NCI-H2029 (cell line): ENCODE data around the gene EPB41L3.
"Not testable (repeated sequence)": the region's sequence is repeated elsewhere in the genome, so short reads cannot be mapped to it uniquely, and the experiment has no call there.

Experiments used
- DNase-seq: peaks from one replicate; lab custom pipeline; 2025; lab: John Stamatoyannopoulos, UW

EPB41L3 gene

DNA sequence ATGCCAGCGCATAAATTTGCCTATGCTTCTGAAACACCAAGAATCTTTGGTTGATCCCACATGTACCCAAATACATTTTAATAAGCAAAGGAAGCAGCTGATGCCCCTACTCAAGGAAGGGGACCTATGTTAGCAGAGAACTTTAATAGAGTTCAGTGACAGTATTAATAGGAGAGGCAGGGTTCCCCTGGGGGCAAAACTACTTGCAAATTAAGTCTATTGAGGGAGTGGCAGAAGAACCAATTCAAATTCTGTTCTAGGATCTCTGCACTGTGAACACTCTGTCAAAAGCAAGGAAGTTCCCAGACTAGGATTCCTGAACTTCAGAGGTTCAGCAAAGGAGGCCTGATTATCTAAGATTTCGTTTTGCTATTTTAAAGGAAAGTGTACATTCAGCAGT, 47.5 kb downstream of the EPB41L3 start:
- no peak for DNase-seq

GRCh38 chr18:5490753-5491480, 52.9 kb downstream of the EPB41L3 start:
- DNase-seq: no peak

DNA sequence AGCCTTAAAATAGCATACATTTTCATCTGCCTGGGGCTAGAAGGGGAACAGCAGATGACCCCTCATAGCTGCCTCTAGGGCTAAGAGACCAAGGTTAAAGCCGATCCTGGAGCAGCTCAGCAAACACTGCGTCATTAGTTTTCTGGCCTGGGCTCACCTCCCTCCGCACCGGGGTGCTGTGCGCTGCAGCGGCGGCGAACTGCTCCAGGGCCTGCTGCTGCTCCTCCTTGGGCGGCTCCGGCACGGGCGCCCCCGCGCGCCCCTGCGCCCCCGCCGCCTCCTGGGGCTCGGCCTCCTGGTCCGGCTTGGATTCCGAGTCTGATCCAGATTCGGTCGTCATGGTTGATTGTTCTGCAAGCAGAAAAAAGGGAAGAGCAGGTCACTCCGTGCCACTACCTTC, 55.0 kb downstream of the EPB41L3 start:
- no peak for DNase-seq

- DNase-seq: not testable (repeated sequence)
Measured at GRCh38 chr18:5488044-5488443, 55.8 kb downstream of the EPB41L3 start.

- no peak for DNase-seq
Measured at GRCh38 chr18:5484526-5484925, 59.3 kb downstream of the EPB41L3 start.

GRCh38 chr18:5481621-5482020, 62.2 kb downstream of the EPB41L3 start:
- DNase-seq: no peak

DNA sequence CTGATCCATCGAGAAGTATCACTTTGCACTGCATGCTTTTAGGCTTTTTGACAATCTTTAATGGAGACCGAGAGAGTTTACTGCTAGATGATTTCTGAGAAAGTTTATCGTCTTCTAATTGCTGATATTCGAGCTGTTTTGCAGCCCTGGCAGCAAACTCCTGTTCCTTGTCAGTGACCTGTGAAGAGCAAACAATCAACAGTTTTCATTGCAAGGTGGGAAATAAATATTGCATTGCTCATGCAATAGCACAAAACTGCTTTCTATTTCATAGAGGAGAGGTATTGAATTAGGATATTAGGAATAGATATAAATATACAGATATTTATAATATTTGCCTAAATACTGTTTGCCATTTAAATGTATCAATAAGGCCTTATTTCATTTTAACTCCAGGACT, 65.5 kb downstream of the EPB41L3 start:
- no peak for DNase-seq

DNA sequence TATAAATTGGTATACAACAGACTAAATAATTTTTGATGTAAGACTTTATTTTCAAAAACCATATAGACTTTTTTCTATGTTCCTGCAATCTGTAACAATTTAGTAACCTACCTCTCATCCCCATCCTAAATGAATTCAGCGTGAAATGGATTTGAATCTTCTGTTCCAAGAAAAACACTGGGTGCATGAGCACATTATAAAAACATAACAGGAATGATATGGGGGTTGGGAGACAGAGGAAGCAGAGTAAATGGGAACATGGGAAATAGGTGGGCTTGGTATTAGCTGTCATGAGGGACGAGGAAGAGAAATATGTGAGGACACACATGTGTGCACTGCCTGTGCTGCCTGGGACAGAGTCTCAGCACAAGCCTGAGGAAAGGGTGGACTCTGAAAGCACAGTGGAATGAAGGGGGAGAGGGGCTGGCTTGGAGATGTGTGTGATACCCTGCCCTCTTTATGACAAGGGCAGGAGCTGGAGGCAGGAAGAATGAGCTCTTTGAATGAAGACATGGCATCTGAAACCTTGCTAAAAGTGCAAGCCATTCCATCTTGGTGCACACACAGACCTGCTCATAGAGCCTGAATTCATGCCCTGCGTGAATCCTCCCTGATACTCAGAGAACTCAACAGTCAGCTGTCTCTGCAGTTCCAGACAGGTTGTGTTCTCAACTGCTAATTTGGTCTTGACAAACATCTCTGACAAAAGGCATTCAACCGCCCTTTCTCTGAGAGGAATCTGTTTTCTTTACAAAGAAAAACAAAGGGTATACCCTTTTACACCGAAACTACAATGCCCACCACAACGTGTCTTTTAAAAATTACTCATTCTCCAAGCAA, 66.6 kb downstream of the EPB41L3 start:
- no peak for DNase-seq

- no peak for DNase-seq
Measured at GRCh38 chr18:5475267-5475666, 68.5 kb downstream of the EPB41L3 start.

DNA sequence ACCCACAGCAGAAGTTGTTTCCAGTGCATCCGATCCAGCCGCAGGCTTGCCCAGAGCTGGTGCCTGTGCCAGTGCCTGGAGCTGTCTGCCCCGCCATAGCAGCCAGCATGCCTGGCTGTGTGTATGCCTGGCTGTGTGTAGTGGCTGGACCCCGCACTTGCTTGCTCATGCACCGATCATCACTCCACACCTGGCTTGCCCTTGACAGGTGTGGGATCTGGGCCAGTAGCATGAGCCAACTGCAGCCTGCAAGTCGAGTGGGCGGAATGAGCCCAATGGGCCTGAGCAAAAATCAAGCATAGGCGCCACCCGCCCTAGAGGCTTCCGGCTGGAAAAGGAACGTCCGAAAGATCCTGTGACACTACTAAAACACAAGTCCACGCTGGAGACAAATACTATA, 74.5 kb downstream of the EPB41L3 start:
- peak; percentile 43 for DNase-seq

DNA sequence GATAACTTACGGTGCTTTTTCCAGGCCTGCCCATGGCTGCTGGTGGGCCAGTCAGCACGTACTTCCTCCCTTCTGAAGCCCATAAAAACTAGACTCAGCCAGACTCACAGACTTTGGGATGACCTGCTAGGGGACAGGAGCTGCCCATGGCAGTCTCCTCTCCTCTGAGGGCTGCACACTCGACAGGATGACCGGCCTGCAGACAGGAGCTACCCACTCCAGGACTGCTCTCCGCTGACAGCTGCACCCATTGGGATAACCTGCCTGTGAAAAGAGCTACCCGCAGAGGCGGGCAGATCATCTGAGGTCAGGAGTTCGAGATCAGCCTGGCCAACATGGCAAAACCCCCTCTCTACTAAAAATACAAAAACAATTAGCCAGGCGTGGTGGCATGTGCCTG, 75.4 kb downstream of the EPB41L3 start:
- DNase-seq: no peak

DNA sequence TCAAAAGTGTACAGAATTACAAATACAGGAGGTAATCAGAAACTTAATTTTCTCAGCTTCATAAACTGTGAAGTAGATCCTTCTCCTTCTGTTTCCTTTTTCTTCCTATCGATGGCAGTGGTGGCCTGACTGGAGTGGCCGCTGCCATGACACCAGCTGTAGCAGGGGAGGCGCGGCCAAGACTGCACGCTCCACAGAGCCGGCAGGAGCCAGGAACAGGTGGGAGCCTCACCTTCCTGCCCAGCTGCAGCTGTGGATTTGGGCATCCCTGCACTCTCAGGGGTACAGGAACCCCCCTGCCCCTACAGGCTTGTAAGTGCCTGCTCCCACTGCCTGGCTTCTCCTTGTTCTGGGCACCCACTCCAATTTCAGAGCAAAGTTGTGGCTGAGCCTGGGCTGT, 76.1 kb downstream of the EPB41L3 start:
- DNase-seq: peak; percentile 42

GRCh38 chr18:5466256-5466655, 77.5 kb downstream of the EPB41L3 start:
- DNase-seq: no peak

GRCh38 chr18:5464251-5464650, 79.5 kb downstream of the EPB41L3 start:
- no peak for DNase-seq

DNA sequence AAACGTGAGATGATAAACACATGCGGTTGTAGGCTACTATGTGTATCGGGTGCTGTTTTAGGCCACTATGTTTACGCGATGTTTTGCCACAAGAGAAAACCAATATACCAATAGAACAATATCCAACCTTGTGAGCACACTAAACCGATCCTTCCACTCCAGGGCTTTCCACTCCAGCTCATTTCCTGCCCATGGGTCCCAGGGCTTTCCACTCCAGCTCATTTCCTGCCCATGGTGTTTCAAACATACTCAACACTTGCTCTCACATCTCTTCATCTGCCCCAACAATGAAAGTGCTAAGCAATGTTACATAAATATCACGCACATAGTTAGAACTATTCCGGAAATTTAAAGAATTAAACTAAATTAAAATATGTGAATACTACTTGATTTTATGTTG, 80.0 kb downstream of the EPB41L3 start:
- no peak for DNase-seq

- peak; percentile 36 for DNase-seq
Measured at GRCh38 chr18:5463390-5463789, 80.4 kb downstream of the EPB41L3 start.

DNA sequence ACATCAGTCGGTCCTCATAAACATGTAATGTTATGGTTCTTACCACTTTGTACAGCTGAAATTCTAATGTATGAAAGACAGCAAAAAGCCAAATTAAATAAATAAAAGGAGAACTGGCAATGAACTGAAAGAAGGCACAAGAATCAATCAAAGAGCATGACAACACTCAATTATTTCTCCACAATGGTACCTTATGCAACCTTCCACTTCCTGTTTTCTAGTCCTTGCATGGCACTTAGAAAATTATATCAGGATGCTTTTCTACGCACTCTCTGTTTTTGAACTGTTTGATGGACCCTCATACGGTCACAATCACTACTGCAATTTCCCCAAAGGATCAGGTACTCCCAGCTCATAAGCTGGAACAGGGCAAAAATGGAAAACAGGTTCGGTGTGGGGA, 81.6 kb downstream of the EPB41L3 start:
- DNase-seq: no peak

DNA sequence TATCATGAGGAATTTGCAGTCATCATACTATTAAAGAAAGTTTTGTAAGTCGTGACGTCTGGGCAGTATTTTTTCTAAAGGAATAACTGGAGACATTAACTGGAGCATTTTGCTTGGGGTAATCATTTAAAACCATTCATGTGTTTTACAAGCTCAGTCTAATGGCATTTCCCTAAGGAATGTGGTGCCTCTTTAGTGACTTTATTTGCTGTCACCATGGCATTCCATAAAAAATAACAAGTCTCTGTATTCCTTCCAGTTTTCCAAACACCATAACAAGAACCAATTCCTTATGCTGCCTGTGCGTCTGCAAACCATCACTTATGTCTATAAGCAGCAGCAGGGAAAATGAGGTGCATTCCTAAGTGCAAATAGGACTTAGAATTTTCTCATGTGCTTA, 82.8 kb downstream of the EPB41L3 start:
- DNase-seq: no peak

DNA sequence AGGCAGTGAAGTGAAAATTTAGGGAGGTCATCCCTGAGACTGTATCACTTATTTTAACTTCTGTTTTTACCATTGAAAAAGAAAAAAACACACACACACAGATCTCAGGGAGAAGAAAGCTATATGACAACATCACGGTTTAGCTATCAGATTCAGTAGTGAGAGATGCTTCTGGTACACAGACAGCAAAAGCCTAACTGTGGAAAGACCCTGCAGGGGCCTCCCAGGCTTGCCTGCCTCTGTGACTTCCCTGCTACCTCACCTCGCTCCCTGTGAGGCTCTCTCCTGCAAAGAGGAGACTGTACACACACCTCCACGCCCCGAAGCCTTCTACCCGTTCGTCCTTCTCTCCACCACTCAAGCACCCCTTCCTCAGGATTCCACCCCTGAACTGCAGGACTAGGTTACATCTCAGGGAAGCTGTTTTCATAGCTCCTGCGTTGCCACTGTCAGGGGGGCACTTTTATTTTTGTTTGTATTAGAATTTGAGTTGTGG, 86.3 kb downstream of the EPB41L3 start:
- no peak for DNase-seq

GRCh38 chr18:5456577-5457461, 87.0 kb downstream of the EPB41L3 start:
- no peak for DNase-seq

DNA sequence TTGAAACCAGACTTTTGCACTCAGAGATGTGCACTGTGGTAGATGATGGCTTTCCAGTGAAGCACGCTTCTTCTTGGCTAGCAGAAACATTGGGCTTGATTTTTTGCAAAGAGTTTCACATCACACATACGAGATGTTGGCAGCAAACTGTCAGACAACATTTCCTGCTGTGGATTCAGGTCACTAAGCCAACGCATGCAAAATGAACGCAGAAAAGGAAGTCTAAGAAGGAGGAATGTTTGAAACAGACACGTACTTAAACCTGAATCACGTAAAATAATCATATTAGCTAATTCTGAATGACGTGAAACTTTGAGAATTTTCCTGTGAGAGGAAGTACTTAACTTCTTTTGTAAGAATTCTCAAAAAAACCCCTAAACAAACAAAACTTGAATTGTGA, 88.1 kb downstream of the EPB41L3 start:
- DNase-seq: no peak

- DNase-seq: no peak
Measured at GRCh38 chr18:5452943-5453443, 90.8 kb downstream of the EPB41L3 start.
